Fibroblast of the aortic adventitia (primary cell): ENCODE data around the gene PDE6D. TPM values are rescaled to one million over a fixed set of nuclear protein-coding genes. Genes with fewer than 3 reads are reported as not detected.
A peak's percentile ranks its signal among the peaks of the same experiment; 100 is the strongest.
"Not testable (repeated sequence)": the region's sequence is repeated elsewhere in the genome, so short reads cannot be mapped to it uniquely, and the experiment has no call there.

ENCODE experiments used
- DNase-seq: peaks from one replicate; pipeline ENCODE4 v3.0.0-alpha.2; 2010; ENCODE audit warnings: low read depth
- H3K4me3 ChIP-seq: 2 replicates; pipeline ENCODE4 v1.5.1; 2011; ENCODE audit warnings: low read depth, mild to moderate bottlenecking, control low read depth, low read length, moderate library complexity
- CTCF ChIP-seq: IDR thresholded peaks from 2 replicates; pipeline ENCODE4 v1.5.1; 2011; ENCODE audit warnings: mild to moderate bottlenecking, low read length, control low read depth, inconsistent platforms; ENCODE audit not compliant: insufficient read depth
- total RNA-seq: library from RNA; depleted of rRNA; stranded (reverse); fragments of >200 nt; gene quantifications from 2 replicates; pipeline ENCODE4 v1.2.3, GENCODE V29; 2012; ENCODE audit warnings: low replicate concordance

The PDE6D gene
- total RNA-seq, 1 donor = 30.6 TPM

DNA sequence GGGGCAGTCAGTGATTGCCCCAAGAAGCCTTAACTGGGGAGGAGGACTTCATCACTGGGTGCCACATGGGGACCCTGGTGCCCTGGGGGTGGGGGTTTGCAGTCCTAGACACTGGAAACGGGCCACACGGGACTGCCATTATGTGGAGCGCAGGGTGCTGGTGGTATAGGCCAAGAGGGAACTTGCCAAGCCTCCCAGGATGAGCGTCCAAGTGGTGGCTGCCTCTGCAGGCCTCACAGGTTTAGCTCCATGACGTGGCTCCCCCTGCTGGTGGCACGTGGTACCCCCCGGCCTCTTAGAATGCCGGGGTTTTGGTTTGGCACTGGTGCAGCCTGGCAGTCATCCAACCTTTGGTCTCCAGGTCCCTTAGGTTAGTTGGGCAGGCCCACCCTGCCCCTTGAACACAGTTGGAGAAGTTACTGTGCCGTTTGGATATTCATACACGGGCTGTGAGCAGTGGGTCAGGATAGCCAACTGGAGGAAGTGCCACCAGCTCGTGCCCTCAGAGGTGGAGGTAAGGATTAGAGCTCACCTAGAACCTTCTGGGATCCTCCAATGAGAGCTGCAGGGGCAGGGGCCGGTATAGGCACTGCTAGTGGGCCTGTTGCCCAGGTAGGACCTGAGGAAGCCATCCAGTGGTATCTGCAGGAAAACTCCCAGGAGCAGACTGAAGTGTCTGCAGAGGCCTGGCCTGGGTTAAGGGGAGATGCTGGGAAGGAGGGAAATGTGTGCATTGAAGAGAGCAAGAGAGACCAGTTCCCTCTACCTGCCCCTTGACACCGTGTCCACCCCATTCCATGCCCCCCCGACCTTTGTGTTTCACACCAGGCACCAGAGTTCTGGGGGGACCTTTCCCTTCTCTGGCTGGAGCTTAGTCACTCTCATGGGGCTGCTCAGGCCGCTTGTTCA is 67.1 kb downstream of the PDE6D start:
- DNase-seq = peak; percentile 89
- TF ChIP-seq CTCF = peak; percentile 93

DNA sequence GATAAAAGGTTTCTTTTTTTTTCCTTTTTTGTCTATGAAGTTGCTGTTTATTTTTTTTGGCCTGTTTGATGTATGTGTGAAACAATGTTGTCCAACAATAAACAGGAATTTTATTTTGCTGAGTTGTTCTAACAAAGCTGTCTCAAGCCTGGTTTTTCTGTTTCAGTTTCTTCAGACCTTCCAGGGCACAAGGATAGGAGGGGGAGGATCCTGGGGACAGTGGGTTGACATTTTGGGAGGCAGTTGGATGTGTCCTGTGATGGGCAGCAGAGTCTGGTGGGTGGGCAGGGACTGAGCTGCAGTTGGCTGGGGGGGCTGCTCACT is 67.7 kb downstream of the PDE6D start:
- not testable (repeated sequence) for DNase-seq, H3K4me3 ChIP-seq

More for the DNA sequence above, 67.1 kb downstream of the PDE6D start:
- no peak overlapping the region for H3K4me3 ChIP-seq

DNA sequence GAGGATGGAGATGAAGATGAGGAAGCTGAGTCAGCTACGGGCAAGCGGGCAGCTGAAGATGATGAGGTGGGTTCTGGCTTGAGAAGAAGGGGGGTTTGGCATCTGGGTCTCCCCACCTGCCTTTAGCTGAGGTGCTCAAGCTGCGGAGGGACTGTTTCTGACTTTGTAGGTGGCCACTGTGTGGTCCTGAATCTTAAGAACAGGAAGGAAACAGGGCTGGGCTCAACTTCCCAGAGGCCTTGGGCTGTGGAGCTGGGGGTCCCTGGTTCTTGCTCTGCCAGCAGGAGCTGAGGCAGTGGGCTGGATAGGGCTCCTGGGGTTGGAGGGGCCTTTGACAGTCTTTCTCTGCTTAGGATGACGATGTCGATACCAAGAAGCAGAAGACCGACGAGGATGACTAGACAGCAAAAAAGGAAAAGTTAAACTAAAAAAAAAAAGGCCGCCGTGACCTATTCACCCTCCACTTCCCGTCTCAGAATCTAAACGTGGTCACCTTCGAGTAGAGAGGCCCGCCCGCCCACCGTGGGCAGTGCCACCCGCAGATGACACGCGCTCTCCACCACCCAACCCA is 68.5 kb downstream of the PDE6D start:
- DNase-seq = not testable (repeated sequence)

DNA sequence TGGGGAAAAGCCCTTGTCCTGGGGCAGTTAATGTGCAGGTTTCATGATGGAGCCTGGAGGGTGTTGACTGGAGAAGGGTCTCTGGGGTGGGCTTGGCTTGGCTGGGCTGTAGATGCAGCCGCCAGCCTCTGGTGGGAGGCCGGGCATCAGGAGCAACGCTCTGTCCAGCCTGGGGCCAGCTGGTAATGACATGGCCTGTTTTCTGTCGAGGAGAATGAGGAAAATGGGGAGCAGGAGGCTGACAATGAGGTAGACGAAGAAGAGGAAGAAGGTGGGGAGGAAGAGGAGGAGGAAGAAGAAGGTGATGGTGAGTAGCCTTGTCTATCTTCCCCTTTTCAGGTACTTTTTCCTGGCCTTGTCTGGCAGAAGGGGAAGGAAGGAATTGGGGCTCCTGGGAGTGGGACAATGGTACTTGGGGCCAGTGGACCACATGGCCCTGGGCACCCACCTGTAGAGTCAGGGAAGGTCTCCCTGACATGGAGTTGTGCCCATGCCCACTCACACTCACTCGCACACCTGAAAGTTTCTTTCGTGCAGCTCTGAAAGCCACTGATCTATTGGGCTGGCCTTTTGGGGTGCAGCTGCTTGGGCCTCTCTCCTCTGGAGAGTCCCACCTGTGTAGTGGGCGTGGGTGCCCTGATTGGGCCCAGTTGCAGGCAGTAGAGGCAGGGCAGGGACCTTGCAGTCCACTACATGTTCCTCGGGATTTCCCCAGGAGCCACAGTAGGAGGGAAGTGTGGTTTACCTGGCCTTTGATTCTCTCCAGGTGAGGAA is 69.2 kb downstream of the PDE6D start:
- no peak for TF ChIP-seq CTCF
- DNase-seq = no peak
- peak overlapping the region; percentile 76 for H3K4me3 ChIP-seq

More for the DNA sequence above, 68.5 kb downstream of the PDE6D start:
- peak overlapping the region; percentile 76 for H3K4me3 ChIP-seq

- DNase-seq = no peak
Observed at GRCh38 chr2:231710799-231711676, 70.0 kb downstream of the PDE6D start.

GRCh38 chr2:231709981-231710798 is 70.9 kb downstream of the PDE6D start:
- DNase-seq = peak; percentile 75
- TF ChIP-seq CTCF = peak; percentile 69
- peak overlapping the region; percentile 84 for H3K4me3 ChIP-seq

More at GRCh38 chr2:231710799-231711676, 70.0 kb downstream of the PDE6D start:
- H3K4me3 ChIP-seq = peak overlapping the region; percentile 76
- TF ChIP-seq CTCF = peak; percentile 28

GRCh38 chr2:231709636-231709980 is 71.5 kb downstream of the PDE6D start:
- TF ChIP-seq CTCF = no peak
- H3K4me3 ChIP-seq = peak overlapping the region; percentile 84
- no peak for DNase-seq
